ENCODE data around the gene DOCK10.
"Not testable (repeated sequence)": the region's sequence is repeated elsewhere in the genome, so short reads cannot be mapped to it uniquely, and the experiment has no call there.

Gene DOCK10

DNA sequence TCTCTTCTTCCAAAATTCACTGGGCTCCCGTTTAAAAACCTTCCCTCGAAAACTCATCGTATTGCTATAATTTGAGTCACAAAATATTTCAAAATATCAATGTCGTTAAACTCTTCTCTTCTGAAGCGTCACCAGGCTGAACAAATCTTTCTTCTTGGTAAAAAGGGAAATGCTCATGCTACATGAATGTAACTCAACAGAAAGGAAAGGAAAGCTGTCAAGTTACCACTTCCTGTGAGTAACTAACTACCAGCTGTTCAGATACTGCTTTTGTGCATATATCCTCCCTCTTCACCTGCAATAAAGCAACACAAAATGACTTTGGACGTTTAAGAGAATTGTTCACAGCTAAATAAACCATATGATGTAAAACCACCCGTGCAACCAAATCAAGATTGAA is 95.4 kb downstream of the DOCK10 start:
- no peak for DNase-seq (ENCODE audit: low read depth)

DNA sequence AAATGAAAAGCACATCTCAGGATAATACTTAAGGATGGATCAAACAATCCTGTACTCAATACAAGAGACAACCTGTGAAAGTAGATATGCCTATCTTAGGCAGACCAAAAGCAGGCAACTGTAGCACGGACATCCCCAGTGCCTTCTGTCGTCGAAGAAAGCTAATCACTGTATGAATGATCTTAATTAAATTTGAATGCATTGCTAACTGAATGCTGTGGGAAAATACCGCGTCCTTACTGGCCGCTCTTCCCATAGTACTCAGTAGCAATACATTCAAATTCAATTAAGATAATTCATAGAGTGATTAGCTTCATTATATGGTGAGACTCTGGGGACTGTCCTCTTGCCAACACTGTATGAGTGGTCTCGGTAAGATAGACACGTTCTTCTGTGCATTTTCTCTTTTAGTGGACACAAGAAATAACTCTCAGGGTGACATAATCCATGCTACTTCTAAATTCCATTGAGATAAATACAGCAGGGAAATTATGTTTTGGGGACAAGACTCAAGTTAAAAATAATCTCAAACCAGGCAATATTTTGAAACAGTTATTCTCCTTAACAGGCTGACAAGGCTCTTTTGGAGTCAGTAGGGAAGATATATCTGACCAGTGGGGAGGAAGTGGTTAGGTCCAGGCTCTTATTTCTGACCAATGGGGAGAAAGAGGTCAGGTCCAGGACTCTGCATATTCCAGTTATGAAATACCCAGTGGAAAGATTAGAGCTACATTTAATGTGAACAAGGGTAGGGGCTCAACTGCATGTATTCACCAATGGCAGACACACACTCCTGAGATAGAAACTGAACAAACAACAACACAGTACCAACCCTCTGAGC is 97.3 kb downstream of the DOCK10 start:
- no peak for DNase-seq (ENCODE audit: low read depth)

DNA sequence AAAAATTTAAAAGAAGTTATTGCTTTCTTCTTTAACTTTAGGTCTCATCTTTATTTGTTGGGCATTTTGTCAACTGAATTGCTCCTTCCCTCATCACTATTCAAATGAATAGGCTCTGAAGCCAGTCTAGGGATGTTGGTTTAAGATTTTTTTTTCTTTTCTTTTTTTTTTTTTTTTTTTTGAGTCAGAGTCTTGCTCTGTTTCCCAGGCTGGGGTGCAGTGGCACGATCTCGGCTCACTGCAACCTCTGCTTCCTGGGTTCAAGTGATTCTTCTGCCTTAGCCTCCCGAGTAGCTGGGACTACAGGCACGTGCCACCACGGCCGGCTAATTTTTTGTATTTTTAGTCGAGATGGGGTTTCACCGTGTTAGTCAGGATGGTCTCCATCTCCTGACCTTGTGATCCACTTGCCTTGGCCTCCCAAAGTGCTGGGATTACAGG is 98.6 kb downstream of the DOCK10 start:
- not testable (repeated sequence) for DNase-seq (ENCODE audit: low read depth)

DNA sequence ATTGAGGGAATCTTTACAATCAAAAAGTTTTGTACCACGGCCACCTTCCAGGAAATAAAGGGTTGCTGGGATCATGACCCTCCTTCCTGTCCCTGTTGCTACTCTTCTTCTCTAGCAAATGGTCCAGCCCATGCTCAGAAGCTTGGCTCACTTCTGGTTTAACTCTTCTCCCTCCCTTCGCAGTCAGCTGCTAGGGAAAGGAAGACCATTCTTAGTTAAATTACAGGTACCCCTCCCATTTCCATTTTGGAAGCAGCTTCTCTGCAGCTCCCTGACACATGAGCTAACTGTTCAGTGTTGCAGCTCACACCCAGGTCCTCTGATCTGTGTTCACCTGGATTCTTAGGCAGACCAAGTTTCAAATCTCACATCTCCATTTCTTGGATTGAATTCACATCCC is 100.3 kb downstream of the DOCK10 start:
- no peak for DNase-seq (ENCODE audit: low read depth)

DNA sequence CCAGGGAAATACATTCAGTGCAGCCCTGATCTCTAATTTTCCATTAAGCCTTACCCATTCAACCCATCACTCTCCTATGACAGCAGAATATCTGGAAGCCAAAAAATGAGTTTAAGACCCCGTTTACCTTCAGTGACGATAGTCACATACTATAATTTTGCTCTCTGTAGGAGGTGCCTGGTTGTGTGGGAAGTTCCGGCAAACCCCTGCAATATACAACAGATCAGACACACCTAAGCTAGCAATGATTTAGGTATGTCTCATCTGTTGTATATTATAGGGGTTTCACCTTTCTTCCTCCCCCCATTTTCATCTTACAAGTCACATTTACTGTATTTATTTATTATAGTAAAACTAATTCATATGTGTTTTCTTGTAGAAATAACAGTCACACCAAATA is 101.7 kb downstream of the DOCK10 start:
- DNase-seq (ENCODE audit: low read depth): no peak

DNA sequence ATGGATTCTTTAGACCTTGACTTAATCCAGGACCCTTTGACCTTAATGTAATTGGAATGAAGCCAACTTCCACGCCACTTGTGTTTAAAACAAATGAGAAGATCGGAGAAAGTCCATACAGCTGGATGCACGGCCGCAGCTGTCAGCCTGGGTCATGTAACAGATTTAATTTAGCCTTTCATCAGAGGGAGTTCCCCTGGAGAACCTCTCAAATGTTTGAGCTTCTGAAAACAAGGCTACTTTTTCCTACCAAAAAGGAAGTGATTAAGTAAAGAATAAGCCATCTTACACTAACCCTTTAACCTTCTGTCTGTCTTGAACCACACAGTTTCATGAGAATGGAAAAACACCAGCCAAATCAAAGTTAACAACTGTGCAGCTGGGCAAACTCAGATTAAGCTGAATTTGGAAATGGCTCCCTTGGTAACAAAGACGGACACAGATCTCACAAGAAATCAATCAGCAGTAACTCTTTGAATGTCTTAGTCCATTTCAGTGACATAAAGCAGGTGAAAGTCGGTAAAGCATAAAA is 103.6 kb downstream of the DOCK10 start:
- DNase-seq (ENCODE audit: low read depth): no peak

DNA sequence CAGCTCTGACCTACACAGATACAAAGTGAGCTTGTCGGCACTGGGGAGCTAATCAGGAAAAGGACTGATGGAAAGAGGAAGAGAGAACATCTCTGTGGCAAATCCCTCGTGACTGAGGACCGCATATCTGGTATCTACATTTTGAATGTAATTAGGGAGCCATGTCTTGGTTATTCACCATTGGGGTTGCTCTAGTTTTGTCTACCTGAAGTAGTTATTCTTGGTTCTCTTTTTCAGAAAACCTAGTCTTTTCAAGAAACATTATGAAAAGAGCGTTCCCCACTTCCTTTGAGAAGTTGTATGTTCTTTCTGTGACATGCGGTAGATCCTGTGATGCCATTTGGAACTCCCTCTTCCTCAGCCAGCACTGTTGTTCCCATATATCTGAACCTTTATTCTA is 104.4 kb downstream of the DOCK10 start:
- DNase-seq (ENCODE audit: low read depth): no peak

DNA sequence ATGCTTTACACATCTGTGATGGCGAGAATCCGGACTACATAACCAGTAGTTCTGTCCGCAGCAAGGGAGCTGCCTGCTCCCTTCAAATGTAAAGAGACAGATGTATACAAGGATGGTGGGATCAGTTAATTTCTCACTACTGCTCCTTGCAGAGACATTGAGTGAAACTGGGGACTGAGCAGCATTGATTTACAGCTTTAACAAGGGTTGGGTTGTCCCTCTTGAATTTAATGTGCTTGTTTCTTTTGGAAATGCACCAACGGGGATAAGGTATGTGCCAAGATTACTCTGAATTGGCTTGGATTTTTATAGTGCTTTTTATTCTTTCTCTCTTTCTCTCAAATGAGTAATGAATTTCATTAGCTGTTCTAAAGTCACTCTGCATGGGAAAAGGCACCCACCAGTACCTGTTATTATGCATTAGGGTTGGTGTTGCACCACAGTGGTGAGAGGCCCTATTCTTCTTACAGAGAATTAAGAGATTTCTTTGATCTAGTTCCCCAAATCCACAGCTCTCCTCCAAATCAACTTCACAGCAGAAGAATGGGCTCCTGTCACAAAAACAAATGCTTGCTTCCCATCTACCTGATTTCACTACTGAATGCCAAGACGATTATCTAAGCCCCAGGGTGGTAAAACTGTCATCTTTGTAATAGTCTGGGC is 107.6 kb downstream of the DOCK10 start:
- no peak for DNase-seq (ENCODE audit: low read depth)

DNA sequence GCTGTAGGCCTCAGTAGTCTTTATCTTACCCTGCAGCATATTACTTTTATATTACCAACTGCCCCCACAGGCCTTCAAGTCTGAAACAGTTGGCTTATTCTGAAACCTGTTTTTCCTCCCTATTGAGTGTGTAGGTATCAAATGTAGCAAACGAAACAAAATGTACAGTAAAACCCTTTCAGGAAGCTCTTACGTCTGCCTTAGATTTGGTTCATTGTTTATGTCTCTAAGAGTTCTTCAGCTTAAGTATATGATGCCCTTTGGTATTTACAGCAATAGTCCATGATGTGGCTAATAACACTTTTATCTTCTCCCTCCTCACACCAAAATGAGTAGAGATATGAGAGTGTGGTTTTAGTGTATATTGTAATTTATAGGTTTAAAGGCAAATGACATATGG is 108.8 kb downstream of the DOCK10 start:
- DNase-seq (ENCODE audit: low read depth): no peak

DNA sequence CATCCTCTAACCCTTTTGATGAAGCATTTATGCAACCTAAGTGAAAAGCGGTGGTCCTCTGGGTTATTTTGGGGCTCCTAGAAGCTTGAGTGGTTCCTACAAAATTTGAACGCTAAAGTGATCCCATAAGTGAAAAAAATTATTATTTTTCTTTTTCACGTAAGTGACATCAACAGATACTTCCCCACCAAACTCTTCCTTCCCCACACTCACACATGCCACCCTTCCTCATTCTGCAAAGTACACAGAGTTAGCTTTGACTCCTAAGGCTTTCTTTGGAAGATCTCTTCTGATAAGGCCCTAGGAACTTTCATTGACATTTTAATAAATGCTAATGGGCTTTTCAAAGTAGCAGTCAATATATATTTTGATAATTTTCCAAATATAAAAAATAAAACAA is 109.7 kb downstream of the DOCK10 start:
- no peak for DNase-seq (ENCODE audit: low read depth)

DNA sequence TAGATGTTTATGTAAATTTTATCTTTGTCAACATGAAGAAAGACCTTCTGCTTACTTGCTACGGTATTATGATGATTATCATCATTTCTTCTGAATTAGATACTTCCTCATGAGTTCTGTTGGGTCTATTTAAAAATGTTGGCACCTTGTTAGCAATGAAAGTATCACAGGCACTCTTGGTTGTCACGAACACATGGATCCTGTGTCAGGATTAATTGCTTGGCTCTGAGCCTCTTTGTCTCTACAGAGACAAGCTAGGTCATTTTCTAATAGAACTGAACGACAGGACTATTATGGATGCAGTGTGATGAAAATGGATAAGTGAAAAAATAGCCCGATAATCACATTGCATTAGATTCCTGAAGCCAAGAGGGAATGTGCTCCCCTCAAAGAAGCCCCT is 110.3 kb downstream of the DOCK10 start:
- no peak for DNase-seq (ENCODE audit: low read depth)

DNA sequence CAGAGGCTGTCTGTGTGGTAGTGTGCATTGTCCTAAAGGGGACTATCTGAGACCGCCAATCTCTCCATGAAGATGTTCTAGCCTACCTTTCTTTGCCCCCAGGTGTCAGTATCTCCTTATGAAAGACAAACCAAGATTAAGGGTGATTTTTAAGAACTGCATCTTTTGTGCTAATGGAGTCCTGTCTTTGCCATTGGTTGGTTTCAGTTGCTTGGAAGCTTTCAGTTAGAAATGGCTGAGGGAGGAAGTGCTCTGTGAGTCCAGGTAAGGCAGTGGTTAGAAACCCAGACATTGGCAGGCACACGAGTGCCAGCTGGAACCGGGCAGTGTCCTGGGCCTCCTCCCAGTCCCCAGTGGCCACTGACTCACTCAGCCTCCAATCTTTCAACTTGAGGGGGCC is 111.3 kb downstream of the DOCK10 start:
- DNase-seq (ENCODE audit: low read depth): no peak

DNA sequence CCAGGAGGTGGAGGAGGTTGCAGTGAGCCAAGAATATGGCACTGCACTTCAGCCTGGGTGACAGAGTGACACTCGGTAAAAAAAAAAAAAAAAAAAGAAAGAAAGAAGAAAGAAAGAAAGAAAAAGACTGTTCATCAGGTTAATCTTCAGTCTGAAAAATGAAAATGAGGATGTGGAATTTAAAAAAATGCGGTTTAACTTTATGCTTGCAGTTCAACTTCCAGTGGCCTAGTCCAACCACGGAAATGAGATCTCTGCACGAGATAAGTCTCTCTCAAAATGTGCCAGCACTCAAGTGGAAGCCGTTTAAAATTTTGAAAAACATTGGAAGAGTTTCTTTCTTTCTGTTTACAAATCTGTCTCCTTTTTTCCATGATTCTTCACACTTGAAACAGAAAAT is 112.1 kb downstream of the DOCK10 start:
- DNase-seq (ENCODE audit: low read depth): no peak

DNA sequence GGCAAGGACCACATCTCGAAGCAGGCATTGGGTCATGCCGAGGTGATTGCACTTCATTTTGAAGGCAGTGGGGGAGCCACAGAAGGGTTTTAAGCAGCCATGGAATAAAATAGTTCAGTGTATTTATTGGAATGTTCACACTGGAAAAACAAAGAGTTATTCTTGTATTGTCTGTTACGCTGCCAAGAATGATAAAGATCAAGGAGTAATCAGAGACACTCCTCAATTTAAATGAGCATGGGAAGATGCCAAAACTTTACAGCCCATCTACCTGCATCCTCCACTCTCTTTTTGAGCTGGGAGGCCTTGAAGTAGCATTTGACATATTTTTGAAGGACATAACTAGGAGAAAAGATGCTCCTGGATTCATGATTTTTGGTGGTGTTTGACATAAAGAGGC is 112.8 kb downstream of the DOCK10 start:
- DNase-seq (ENCODE audit: low read depth): no peak

DNA sequence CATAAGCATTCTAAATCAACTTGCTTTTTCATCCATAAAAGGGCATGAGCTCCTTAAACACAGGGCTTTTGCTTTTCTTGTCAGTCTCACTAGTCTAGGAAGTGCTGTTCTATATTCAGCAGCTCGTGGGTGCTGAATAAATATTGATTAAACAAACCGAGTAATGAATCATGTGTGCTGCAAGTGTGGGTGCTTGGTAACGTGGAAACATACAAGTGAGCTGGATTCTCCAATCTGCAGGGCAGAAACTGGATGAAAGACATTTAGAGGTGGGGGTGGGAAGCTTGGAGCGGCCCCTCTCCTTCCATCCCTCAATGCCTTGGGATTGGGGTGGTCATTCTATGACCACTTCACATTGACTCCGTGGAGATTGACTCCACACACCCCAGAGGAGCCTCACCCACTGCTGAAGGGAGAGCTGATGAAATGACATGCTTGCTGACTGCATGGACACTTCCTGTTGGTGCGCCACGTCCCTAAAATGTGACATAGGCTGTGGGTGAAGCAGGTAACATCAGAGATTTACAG is 114.6 kb downstream of the DOCK10 start:
- DNase-seq (ENCODE audit: low read depth): no peak

DNA sequence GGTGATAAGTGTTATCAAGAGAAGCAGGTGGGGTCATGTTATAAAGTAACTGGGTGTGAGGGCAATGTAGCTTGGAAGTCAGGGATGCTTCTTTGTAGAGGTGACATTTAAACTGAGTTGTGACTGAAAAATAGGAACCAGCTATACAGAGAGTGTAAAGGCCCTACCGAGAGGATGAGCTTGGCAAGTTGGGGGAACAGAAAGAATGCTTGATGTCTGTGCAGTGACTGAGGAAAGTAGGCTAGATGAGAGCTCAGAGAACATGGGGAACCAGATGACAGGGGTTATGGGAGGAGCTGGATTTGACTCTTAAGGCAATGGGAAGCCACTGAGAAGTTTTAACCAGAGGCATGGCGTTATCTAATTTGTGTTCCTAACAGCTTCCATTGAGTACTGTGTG is 115.3 kb downstream of the DOCK10 start:
- no peak for DNase-seq (ENCODE audit: low read depth)

DNA sequence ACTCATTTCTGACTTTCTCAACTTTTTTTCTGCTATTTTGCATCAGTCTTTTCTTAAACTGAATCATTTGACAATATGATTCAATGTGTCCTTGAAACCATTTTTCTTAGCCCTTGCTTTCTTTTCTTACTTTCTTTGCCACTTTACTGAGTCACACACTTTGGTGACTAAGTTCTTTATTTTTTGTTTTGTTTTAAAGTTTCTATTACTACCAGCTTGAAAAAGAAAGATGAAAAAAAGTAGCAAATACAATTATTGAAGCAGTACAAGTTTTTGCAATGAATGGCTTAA is 116.5 kb downstream of the DOCK10 start:
- no peak for DNase-seq (ENCODE audit: low read depth)

DNA sequence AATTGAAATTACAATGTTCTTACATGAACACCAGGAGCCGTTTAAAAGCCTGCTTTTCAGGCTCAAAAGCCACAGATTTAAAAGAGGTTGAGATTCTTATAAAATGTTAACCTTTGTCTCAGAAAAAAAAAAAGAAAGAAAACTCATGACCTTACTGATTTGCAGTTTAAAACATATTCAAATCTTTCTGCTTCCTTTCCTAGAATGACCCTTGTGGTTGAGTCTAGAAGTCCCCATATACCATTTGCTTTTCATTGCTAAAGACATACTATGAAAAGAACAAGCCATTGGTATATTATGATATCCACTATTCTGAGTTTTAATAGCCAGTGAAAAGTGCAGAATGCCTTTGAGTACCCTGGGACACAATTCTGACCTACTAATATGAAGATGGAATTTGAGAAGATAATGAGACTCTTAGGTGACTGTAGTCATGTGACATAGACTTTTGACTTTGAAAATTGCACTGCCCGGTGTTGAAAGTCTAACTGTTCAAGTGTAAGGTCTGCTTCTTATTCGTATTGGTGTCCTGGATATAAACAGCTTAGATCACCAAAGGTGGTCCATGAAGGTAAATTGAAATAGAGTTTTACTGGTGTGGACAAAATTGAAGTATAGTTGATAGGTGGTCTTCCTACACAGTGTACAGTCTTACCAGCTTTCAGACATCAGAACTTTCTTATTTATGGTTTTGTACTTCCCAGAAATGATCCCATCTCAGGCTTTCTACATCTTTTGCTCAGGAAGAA is 117.0 kb downstream of the DOCK10 start:
- DNase-seq (ENCODE audit: low read depth): no peak

DNA sequence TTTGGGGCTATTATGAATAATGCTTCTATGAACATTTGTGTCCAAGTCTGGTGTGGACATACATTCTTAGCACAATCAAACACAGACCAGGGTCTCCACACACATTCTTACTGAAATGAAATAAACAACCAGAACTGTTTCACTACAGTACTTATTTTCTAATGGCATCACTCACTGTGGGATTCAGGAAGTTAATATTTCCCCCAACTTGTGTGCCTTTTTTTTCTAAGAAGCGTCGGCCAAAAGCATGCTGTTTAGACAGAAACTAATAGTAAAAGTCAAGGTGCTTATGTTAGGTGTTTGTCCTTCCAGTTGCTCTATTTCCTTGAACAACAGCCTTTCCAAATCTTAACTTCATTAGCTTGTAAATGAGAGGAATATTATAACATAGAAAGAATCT is 117.6 kb downstream of the DOCK10 start:
- DNase-seq (ENCODE audit: low read depth): no peak

DNA sequence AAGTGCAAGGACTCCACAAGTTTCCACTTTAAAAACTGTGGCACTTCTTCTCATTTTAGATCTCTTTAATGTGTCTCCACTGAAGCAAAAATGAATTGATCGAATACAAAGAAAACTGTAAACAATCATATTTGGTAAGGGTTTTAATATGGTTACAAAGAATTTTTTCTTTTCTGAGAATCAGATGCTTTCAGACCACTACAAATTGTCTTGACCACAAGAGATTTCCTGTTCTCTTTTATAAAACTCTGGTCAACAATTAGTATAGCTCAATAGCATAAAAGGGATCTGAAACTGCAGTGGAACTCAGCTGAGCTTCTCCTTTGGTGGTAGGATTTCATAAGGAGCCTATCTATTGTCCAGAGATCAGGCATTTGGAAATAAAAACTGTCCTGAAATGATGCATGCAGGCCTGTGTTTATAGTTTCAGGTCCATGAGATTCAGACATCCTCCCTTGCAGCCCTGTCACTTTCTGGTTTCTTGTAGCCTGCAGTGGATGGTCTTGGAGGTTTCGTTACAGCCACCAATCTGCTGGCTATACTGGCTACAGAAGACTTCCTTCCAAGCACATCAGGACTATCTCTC is 120.0 kb downstream of the DOCK10 start:
- DNase-seq (ENCODE audit: low read depth): no peak

DNA sequence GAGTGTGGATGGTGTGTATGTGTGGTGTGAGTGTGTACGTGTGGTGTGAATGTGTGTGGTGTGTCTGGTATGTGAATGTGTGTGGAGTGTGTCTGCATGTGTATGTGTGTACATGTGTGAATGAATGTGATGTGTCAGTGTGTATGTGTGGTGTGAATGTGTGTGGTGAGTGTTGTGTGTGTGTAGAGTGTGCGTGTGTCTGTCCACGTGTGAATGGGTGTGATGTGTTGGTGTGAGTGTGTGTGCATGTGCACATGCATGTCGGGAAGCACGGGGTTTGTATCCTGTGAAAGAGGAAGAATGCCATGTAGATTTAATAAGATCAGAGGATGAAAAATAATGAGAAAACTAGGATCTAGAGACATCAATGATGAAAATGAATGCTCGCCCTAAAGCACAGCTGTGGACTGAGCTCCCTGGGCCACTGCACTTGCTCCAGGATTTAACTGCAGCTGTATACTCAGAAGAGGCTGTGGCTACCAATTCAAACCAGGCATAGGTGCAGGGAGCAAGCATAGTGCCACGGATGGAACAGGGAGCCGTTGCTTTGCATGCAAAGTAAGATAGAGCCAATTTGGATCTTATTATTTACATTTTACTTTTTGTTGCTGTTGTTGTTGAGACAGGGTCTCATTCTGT is 122.7 kb downstream of the DOCK10 start:
- DNase-seq (ENCODE audit: low read depth): no peak

Data from fibroblast of the conjunctiva (primary cell).